Kidney (tissue), 14 donors: ENCODE results near the gene CMTM4. TPM values are rescaled to one million over a fixed set of nuclear protein-coding genes. Genes with fewer than 3 reads are reported as not detected.

Experiments
- DNase-seq, 5 donors: peaks; one replicate each; pipeline ENCODE4 v3.0.0-alpha.2; 2013 to 2020
- FAIRE-seq: peaks from 2 replicates; lab custom pipeline; 2012; peaks lifted over from hg19 to GRCh38; lab: Jason Lieb, UNC
- H3K27ac ChIP-seq, 2 donors: one replicate each; pipeline ENCODE4 v1.7.0; 2013; ENCODE audit warnings: low read depth in 2 of 2, low read length in 2 of 2, inconsistent platforms in 1 of 2
- H3K27me3 ChIP-seq: one replicate; pipeline ENCODE4 v1.7.1; 2013; ENCODE audit warnings: low read length, inconsistent platforms; ENCODE audit not compliant: control insufficient read depth, insufficient read depth
- H3K36me3 ChIP-seq, 3 donors: one replicate each; pipeline versions ENCODE4 v1.7.0 to v1.7.1; 2013; ENCODE audit warnings: low read length in 3 of 3, control low read depth in 1 of 3, inconsistent platforms in 1 of 3; ENCODE audit not compliant: insufficient read depth in 3 of 3, control insufficient read depth in 2 of 3
- H3K4me1 ChIP-seq, 3 donors: one replicate each; pipeline versions ENCODE4 v1.7.0 to v1.7.1; 2013; ENCODE audit warnings: low read length in 3 of 3, inconsistent platforms in 1 of 3, low read depth in 1 of 3; ENCODE audit not compliant: control insufficient read depth in 2 of 3, insufficient read depth in 2 of 3
- H3K4me3 ChIP-seq, 3 donors: one replicate each; pipeline versions ENCODE4 v1.7.0 to v1.8.1; 2013; ENCODE audit warnings: low read length in 3 of 3, control low read depth in 1 of 3, inconsistent platforms in 1 of 3
- H3K9ac ChIP-seq, 3 donors: one replicate each; pipeline versions ENCODE4 v1.7.0 to v1.7.1; 2013; ENCODE audit warnings: low read length in 3 of 3, control low read depth in 1 of 3, inconsistent platforms in 1 of 3
- H3K9me3 ChIP-seq, 3 donors: one replicate each; pipeline versions ENCODE4 v1.7.0 to v1.7.1; 2013; ENCODE audit warnings: low read length in 3 of 3, control low read depth in 1 of 3, inconsistent platforms in 1 of 3; ENCODE audit not compliant: control insufficient read depth in 2 of 3, insufficient read depth in 1 of 3
- intact Hi-C: fragments of 100-400 bp; cut with DNase I; formaldehyde crosslinking; loops from one replicate; pipeline ENCODE4 v1.11.1; 2022
- polyA plus RNA-seq: library from polyadenylated mRNA; stranded (reverse); fragments of 350-450 nt; fragmentation: Illumina TruSeq; extraction: RNeasy Lipid Tissue Mini Kit (QIAGEN cat#74804); gene quantifications from one replicate; pipeline ENCODE4 v1.2.3, GENCODE V29; 2014; ENCODE audit warnings: low read depth, low replicate concordance; ENCODE audit not compliant: insufficient read depth
- total RNA-seq: library from RNA; stranded (reverse); fragmentation: NEBNext Ultra II Directional; extraction: Animal tissue kit (Norgen Biotek cat#: 25700); gene quantifications from one replicate; pipeline ENCODE4 v1.2.1, GENCODE V29; 2021
- TF ChIP-seq, protein P1 (sequence below): IDR thresholded peaks from 3 replicates; pipeline ENCODE4 v1.5.1; 2012; ENCODE audit warnings: mild to moderate bottlenecking, moderate library complexity, borderline replicate concordance; ENCODE audit not compliant: insufficient read depth; ENCODE audit errors: extremely low read depth
- donor health status: control.
- donor health status: control.
- donor health status: control.
- donor health status: control.
- donor health status: control.
- donor health status: DM: yes; HTN: yes; CAD: no.
- donor health status: Normal renal cell carcinoma (clear cell type).

CMTM4 gene
- total and polyA plus RNA-seq, 2 donors from 2014 or later = 43.2 to 82.2 TPM

DNA sequence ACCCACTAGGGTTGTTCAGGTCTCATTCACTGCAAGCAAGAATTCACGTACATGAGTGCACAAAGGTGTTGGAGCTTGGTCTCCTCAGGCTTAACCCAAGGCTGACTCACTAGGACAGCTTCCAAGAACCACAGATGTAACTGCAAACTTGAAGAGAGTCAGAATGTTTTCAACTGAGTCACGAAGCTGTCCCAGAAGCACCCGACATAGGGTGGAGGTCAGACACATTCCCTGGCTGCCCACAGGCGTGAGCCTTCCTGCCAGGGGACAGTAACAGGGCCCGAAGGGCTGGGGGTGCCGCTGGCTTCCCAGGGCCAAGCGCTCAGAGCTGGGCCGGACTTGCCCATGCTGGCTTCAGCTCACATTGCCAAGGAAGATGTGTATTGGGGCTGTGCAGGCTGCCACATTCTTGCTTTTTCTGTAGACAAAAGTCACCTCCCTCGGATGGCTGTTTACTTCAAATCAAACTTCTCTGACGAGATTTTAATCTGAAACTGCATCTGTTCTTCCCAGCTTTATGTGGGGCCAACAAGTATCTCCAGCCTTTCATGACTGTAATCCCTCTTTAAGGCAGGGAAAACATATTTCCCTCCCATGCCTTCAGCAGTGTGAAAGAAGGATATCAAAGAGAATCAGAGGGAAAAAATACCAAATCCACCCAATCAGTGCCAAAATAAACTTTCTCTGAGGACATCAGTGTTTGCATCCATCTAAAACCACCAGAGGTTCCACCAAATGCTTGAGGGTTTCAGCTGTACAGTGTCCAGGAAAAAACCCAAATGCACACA lies 77.8 kb downstream of the CMTM4 start:
- TF ChIP-seq, protein P1, sequence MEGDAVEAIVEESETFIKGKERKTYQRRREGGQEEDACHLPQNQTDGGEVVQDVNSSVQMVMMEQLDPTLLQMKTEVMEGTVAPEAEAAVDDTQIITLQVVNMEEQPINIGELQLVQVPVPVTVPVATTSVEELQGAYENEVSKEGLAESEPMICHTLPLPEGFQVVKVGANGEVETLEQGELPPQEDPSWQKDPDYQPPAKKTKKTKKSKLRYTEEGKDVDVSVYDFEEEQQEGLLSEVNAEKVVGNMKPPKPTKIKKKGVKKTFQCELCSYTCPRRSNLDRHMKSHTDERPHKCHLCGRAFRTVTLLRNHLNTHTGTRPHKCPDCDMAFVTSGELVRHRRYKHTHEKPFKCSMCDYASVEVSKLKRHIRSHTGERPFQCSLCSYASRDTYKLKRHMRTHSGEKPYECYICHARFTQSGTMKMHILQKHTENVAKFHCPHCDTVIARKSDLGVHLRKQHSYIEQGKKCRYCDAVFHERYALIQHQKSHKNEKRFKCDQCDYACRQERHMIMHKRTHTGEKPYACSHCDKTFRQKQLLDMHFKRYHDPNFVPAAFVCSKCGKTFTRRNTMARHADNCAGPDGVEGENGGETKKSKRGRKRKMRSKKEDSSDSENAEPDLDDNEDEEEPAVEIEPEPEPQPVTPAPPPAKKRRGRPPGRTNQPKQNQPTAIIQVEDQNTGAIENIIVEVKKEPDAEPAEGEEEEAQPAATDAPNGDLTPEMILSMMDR = no peak
- no peak overlapping the region for H3K4me3 ChIP-seq
- no peak overlapping the region for H3K27ac ChIP-seq
- no peaks in the 10 kb centered on the region for H3K27me3 ChIP-seq
- H3K4me1 ChIP-seq = no peaks in the 10 kb centered on the region
- H3K36me3 ChIP-seq = peaks cover 0 to 39% (median 15%) of the 10 kb centered on the region in 3 donors
- no peaks in the 10 kb centered on the region for H3K9me3 ChIP-seq
- no peak for FAIRE-seq
- intact Hi-C loops = no loop called here
- H3K9ac ChIP-seq = no peak overlapping the region
- DNase-seq = no peak

DNA sequence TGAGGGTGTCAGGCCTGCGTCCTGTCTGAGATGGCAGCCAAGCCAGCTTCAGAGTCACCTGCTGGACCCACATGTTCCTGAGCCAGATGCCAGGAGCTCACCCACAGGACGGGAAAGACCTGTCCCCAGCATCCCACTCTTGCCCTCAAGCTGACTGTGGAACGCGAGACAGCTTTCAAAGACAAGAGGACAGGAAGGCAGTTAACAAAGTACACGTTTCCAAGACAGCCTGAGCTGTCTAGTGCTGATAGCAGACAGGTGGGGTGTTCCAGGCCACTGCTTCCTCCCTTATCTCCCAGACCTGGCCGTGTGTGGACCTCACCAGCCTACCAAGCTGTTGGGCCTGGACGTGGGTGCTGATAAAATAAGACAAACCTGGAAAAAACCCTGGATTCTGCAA lies 78.8 kb downstream of the CMTM4 start:
- no peak for FAIRE-seq
- H3K36me3 ChIP-seq = peaks cover 0 to 41% (median 15%) of the 10 kb centered on the region in 3 donors

DNA sequence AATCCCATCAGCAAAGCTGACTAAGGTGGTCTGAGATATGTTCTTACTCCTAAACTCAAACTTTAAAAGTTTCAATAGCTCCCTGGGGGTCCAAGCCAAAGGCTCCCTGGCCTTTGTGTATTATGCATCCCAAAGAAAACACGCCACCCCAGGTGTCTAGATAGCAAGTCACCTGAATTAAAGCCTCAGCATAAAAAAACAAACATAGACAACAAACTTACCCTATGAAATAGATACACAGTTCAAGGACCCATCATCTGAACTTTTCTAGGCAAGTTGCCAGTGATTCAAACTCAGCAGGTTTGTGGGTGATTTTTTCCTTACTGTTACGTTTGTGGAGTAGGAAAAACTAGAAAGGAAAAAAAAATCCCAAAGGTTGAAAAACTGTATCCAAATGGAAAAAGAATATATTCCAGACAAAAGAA lies 79.5 kb downstream of the CMTM4 start:
- no peak for FAIRE-seq
- Histone ChIP-seq H3K9ac (no peak overlapping the region), H3K9me3 (no peaks in the 10 kb centered on the region), H3K27me3 (no peaks in the 10 kb centered on the region), H3K27ac (no peak overlapping the region), H3K4me3 (no peak overlapping the region), H3K36me3 (peaks cover 0 to 42% (median 14%) of the 10 kb centered on the region in 3 donors), H3K4me1 (no peaks in the 10 kb centered on the region)
- DNase-seq = peak in 1 of 5 donors; percentile 5
- intact Hi-C loops = no loop called here
- TF ChIP-seq, protein P1 = no peak

More for the DNA sequence above, 78.8 kb downstream of the CMTM4 start:
- no peaks in the 10 kb centered on the region for H3K9me3 ChIP-seq
- intact Hi-C loops = no loop called here
- peak in 2 of 5 donors; percentile 33 to 40 for DNase-seq
- H3K4me1 ChIP-seq = no peaks in the 10 kb centered on the region
- no peak overlapping the region for H3K27ac ChIP-seq
- H3K4me3 ChIP-seq = no peak overlapping the region
- TF ChIP-seq, protein P1 = no peak
- no peaks in the 10 kb centered on the region for H3K27me3 ChIP-seq
- H3K9ac ChIP-seq = no peak overlapping the region
